GM12801 (cell line): ENCODE results near the gene UBLCP1.

ENCODE experiments used
- TF ChIP-seq, protein P1 (sequence below): IDR thresholded peaks from one replicate; pipeline ENCODE4 v1.5.1; 2011; ENCODE audit warnings: control low read depth; ENCODE audit not compliant: insufficient read length; ENCODE audit errors: extremely low read depth

UBLCP1 gene

DNA sequence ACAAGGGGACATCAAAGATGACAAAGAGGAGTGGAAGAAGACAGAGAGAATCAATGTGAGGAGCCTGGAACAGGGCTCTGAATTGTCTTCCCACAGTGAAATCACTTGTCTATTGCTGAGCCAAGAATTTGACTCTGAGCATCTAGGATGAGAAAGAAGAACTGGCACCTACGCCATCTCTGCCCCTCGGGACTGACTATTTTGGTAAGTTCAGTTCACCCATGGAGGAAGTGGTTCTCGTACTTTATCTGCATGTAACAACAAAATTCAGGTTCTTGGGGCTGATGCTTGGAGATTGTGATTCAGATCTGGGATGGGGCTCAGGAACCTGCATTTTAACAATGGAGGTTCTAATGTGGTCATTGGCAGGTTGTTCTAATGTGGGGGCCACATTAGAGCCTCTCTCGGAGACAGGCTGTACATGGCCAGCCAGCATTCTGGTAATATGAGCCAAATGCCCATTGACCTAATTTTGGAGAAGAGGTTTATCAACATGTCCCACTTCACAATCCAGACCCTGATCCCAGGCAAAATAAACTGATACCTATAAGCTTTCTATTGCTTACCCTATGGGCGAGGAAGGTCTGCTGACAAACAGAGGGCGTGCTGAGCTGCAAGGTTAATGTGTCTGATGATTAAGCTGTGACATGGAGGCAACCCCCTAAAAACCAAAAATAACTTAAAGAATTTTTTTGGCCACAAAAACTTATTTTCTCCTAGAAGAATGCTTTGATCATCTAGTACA, 69.9 kb downstream of the UBLCP1 start:
- TF ChIP-seq, protein P1, sequence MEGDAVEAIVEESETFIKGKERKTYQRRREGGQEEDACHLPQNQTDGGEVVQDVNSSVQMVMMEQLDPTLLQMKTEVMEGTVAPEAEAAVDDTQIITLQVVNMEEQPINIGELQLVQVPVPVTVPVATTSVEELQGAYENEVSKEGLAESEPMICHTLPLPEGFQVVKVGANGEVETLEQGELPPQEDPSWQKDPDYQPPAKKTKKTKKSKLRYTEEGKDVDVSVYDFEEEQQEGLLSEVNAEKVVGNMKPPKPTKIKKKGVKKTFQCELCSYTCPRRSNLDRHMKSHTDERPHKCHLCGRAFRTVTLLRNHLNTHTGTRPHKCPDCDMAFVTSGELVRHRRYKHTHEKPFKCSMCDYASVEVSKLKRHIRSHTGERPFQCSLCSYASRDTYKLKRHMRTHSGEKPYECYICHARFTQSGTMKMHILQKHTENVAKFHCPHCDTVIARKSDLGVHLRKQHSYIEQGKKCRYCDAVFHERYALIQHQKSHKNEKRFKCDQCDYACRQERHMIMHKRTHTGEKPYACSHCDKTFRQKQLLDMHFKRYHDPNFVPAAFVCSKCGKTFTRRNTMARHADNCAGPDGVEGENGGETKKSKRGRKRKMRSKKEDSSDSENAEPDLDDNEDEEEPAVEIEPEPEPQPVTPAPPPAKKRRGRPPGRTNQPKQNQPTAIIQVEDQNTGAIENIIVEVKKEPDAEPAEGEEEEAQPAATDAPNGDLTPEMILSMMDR: no peak

DNA sequence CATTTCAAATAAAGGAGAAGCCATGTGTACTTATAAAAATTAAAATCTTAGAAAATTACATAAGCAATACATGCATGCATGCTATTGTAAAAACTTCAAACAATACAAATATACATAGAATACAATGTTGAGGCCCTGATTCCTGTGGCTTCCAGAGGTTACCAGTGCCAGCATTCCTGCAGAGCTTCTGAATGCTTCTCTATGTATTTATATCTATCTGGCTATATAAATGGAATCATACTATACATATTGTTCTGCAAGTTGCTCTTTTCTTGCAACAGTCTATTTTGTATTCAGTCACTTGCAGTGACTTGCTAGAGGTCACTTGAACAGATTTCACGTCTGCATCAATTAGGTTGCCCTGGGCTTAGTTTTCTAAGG, 70.4 kb downstream of the UBLCP1 start:
- TF ChIP-seq, protein P1: no peak
